Germinal center (tissue), 1 donor: ENCODE measurements around the gene SLC34A3.
"Not testable (repeated sequence)": the region's sequence is repeated elsewhere in the genome, so short reads cannot be mapped to it uniquely, and the experiment has no call there.

ENCODE experiments used
- DNase-seq: peaks from one replicate; pipeline ENCODE4 v3.0.0; 2012; ENCODE audit warnings: mixed read lengths, low spot score

The SLC34A3 gene

GRCh38 chr9:137255448-137256114 is 24.9 kb downstream of the SLC34A3 start:
- DNase-seq = peak; percentile 41

GRCh38 chr9:137256362-137256761 is 25.7 kb downstream of the SLC34A3 start:
- DNase-seq = no peak

GRCh38 chr9:137256856-137257255 is 26.2 kb downstream of the SLC34A3 start:
- DNase-seq = no peak

GRCh38 chr9:137262173-137262908 is 31.6 kb downstream of the SLC34A3 start:
- DNase-seq = not testable (repeated sequence)

- DNase-seq = no peak
These were observed 32.2 kb downstream of the SLC34A3 start for GRCh38 chr9:137262909-137263285.

GRCh38 chr9:137263506-137263905 is 32.8 kb downstream of the SLC34A3 start:
- no peak for DNase-seq

GRCh38 chr9:137264067-137264466 is 33.4 kb downstream of the SLC34A3 start:
- DNase-seq = no peak

GRCh38 chr9:137265496-137266161 is 34.9 kb downstream of the SLC34A3 start:
- DNase-seq = no peak

- no peak for DNase-seq
These were observed 35.4 kb downstream of the SLC34A3 start for GRCh38 chr9:137266162-137266527.

- DNase-seq = no peak
These were observed 36.1 kb downstream of the SLC34A3 start for GRCh38 chr9:137266585-137267453.

GRCh38 chr9:137267933-137268355 is 37.2 kb downstream of the SLC34A3 start:
- DNase-seq = peak; percentile 78

- DNase-seq = no peak
These were observed 38.0 kb downstream of the SLC34A3 start for GRCh38 chr9:137268538-137269201.

GRCh38 chr9:137269231-137269772 is 38.6 kb downstream of the SLC34A3 start:
- DNase-seq = peak; percentile 83

- no peak for DNase-seq
These were observed 40.4 kb downstream of the SLC34A3 start for GRCh38 chr9:137270929-137271695.

GRCh38 chr9:137271696-137272076 is 41.0 kb downstream of the SLC34A3 start:
- no peak for DNase-seq

GRCh38 chr9:137272241-137273094 is 41.8 kb downstream of the SLC34A3 start:
- DNase-seq = no peak

GRCh38 chr9:137273095-137273490 is 42.4 kb downstream of the SLC34A3 start:
- DNase-seq = no peak

GRCh38 chr9:137273611-137274320 is 43.1 kb downstream of the SLC34A3 start:
- DNase-seq = no peak

GRCh38 chr9:137275203-137275587 is 44.5 kb downstream of the SLC34A3 start:
- DNase-seq = no peak
